Sigmoid colon (tissue), 4 donors: ENCODE data around the gene ARFIP1.

Experiments used
- POLR2AphosphoS5 ChIP-seq, 4 donors: sonication (generic); formaldehyde crosslinking; IDR thresholded peaks; one replicate each; pipeline ENCODE4 v1.6.1; 2017; ENCODE audit warnings: antibody characterized with exemption in 4 of 4
- TF ChIP-seq, protein P1 (sequence below), 4 experiments: fragments of 450-650 bp in 3 of 4; fragments of 200-600 bp in 1 of 4; IDR thresholded peaks; one replicate each; pipeline ENCODE4 v1.5.1; 2016 to 2019; ENCODE audit warnings: antibody characterized with exemption in 4 of 4, mild to moderate bottlenecking in 3 of 4, moderate library complexity in 2 of 4

DNA sequence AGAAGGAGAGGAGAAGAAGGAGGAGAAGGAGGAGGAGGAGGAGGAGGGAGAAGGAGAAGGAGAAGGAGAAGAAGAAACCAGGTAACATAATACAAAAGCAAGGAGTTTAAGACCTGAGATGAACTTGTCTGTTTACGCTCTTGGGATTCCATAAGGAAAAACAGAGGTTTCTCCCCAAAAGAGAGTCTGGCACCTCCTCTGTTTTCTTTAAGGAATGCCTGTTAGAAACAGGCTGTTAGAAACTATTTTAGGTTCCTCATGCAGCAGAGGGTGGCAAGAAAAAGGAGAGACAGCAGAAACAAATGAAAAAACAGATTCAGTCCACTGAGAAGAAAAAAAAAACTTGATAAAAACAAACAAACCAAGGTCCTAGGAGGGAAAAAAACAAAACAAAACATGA, 146.1 kb downstream of the ARFIP1 start:
- TF ChIP-seq, protein P1, sequence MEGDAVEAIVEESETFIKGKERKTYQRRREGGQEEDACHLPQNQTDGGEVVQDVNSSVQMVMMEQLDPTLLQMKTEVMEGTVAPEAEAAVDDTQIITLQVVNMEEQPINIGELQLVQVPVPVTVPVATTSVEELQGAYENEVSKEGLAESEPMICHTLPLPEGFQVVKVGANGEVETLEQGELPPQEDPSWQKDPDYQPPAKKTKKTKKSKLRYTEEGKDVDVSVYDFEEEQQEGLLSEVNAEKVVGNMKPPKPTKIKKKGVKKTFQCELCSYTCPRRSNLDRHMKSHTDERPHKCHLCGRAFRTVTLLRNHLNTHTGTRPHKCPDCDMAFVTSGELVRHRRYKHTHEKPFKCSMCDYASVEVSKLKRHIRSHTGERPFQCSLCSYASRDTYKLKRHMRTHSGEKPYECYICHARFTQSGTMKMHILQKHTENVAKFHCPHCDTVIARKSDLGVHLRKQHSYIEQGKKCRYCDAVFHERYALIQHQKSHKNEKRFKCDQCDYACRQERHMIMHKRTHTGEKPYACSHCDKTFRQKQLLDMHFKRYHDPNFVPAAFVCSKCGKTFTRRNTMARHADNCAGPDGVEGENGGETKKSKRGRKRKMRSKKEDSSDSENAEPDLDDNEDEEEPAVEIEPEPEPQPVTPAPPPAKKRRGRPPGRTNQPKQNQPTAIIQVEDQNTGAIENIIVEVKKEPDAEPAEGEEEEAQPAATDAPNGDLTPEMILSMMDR (IDR thresholded peaks at IDR 0.05) = no peak
- TF ChIP-seq POLR2AphosphoS5 (IDR thresholded peaks at IDR 0.05) = no peak
